NB4 (cell line): ENCODE measurements around the gene USP3.

ENCODE experiments used
- MYC ChIP-seq: IDR thresholded peaks from 2 replicates; pipeline ENCODE4 v1.6.1; 2011; ENCODE audit warnings: low read depth, low read length
- TF ChIP-seq, protein P1 (sequence below): IDR thresholded peaks from one replicate; pipeline ENCODE4 v1.5.1; 2012; ENCODE audit warnings: low read depth, low read length

DNA sequence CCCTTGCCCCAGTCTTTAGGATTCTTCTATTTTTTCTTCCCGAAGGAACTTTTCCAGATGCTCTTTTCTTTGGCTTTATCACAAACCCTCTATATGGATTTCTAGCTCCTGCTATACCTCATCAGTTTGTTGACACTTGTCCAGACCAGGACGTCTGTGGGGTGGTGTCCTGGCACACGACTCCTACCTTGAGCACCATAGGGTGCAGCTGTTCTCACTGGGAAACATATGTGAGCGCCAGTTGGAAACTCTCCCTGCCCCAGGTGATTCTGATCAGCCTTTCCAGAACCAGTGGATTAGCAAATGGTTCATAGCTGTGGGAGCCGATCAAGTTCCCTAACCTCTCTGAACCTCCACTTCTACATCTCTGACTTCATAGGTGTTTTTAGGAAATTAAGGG is 40.6 kb upstream of the USP3 start:
- TF ChIP-seq MYC: no peak
- TF ChIP-seq, protein P1, sequence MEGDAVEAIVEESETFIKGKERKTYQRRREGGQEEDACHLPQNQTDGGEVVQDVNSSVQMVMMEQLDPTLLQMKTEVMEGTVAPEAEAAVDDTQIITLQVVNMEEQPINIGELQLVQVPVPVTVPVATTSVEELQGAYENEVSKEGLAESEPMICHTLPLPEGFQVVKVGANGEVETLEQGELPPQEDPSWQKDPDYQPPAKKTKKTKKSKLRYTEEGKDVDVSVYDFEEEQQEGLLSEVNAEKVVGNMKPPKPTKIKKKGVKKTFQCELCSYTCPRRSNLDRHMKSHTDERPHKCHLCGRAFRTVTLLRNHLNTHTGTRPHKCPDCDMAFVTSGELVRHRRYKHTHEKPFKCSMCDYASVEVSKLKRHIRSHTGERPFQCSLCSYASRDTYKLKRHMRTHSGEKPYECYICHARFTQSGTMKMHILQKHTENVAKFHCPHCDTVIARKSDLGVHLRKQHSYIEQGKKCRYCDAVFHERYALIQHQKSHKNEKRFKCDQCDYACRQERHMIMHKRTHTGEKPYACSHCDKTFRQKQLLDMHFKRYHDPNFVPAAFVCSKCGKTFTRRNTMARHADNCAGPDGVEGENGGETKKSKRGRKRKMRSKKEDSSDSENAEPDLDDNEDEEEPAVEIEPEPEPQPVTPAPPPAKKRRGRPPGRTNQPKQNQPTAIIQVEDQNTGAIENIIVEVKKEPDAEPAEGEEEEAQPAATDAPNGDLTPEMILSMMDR: no peak
